HEK293 (cell line): Measurements from ENCODE around the gene CEPT1.

Experiments used
- CTCF ChIA-PET: fragments of 350-600 bp; formaldehyde crosslinking; extraction: SDS; loops from one replicate; lab custom pipeline; 2021; ENCODE audit warnings: antibody characterized with exemption; lab: Yijun Ruan, JAX
- POLR2A ChIA-PET: fragments of 300-600 bp; formaldehyde crosslinking; extraction: SDS; loops from one replicate; lab custom pipeline; 2020; ENCODE audit warnings: antibody characterized with exemption, inconsistent platforms; lab: Yijun Ruan, JAX
- H3K27ac ChIP-seq: fragments of 200-500 bp; sonication (Bioruptor generic); 2 replicates; pipeline ENCODE4 v1.5.1; 2014; ENCODE audit warnings: low read depth, low read length, control low read depth, inconsistent platforms; ENCODE audit errors: extremely low read depth
- H3K36me3 ChIP-seq, 2 experiments: fragments of 200-500 bp in 1 of 2; sonication (Bioruptor generic) in 1 of 2; 1 replicate in 1 of 2; 2 replicates in 1 of 2; pipeline ENCODE4 v1.5.1; 2014 to 2017; ENCODE audit warnings: inconsistent platforms in 2 of 2, low read length in 2 of 2; ENCODE audit not compliant: control insufficient read depth in 2 of 2, insufficient read depth in 1 of 2
- H3K4me1 ChIP-seq: fragments of 200-500 bp; sonication (Bioruptor generic); 2 replicates; pipeline ENCODE4 v1.5.1; 2014; ENCODE audit warnings: mild to moderate bottlenecking, low read length, inconsistent platforms; ENCODE audit not compliant: control insufficient read depth, insufficient read depth
- H3K4me3 ChIP-seq: 2 replicates; pipeline ENCODE4 v1.5.1; 2011; ENCODE audit warnings: low read depth, mild to moderate bottlenecking, control low read depth, low read length, moderate library complexity
- H3K9me3 ChIP-seq: fragments of 200-500 bp; sonication (Bioruptor generic); 2 replicates; pipeline ENCODE4 v1.5.1; 2014; ENCODE audit warnings: low read depth, low read length, inconsistent platforms; ENCODE audit not compliant: control insufficient read depth, insufficient read depth
- CTCF ChIP-seq: fragments of 450-650 bp; formaldehyde crosslinking; IDR thresholded peaks from 2 replicates; pipeline ENCODE4 v1.5.1; 2016; ENCODE audit warnings: missing biosample characterization, missing genetic modification characterization
- GLI2 ChIP-seq: fragments of 450-650 bp; formaldehyde crosslinking; IDR thresholded peaks from 2 replicates; pipeline ENCODE4; 2017; ENCODE audit warnings: missing biosample characterization, missing genetic modification characterization, low read depth, borderline replicate concordance
- INSM2 ChIP-seq: fragments of 450-650 bp; formaldehyde crosslinking; IDR thresholded peaks from 2 replicates; pipeline ENCODE4 v1.5.1; 2016; ENCODE audit warnings: missing biosample characterization, missing genetic modification characterization
- PRDM6 ChIP-seq: fragments of 450-650 bp; formaldehyde crosslinking; IDR thresholded peaks from 2 replicates; pipeline ENCODE4 v1.5.1; 2017; ENCODE audit warnings: missing biosample characterization, missing genetic modification characterization
- SP2 ChIP-seq: fragments of 450-650 bp; formaldehyde crosslinking; IDR thresholded peaks from 2 replicates; pipeline ENCODE4 v1.5.1; 2016; ENCODE audit warnings: missing biosample characterization, missing genetic modification characterization
- ZBTB44 ChIP-seq: fragments of 450-650 bp; IDR thresholded peaks from 2 replicates; pipeline ENCODE4 v1.5.1; 2018; ENCODE audit warnings: missing biosample characterization, mild to moderate bottlenecking, missing genetic modification characterization
- ZBTB7A ChIP-seq: fragments of 450-650 bp; formaldehyde crosslinking; IDR thresholded peaks from 2 replicates; pipeline ENCODE4 v1.5.1; 2016; ENCODE audit warnings: low read depth, missing biosample characterization, missing genetic modification characterization
- ZFHX2 ChIP-seq: fragments of 450-650 bp; formaldehyde crosslinking; conservative IDR thresholded peaks from 2 replicates; pipeline ENCODE4 v1.5.1; 2016; ENCODE audit warnings: missing biosample characterization, missing genetic modification characterization
- ZIC2 ChIP-seq: fragments of 450-650 bp; formaldehyde crosslinking; IDR thresholded peaks from 2 replicates; pipeline ENCODE4 v1.5.1; 2016; ENCODE audit warnings: missing biosample characterization, missing genetic modification characterization
- ZNF221 ChIP-seq: fragments of 450-650 bp; formaldehyde crosslinking; IDR thresholded peaks from 2 replicates; pipeline ENCODE4 v1.5.1; 2017; ENCODE audit warnings: missing biosample characterization, missing genetic modification characterization, borderline replicate concordance
- ZNF274 ChIP-seq, 2 experiments: fragments of 200-500 bp in 1 of 2; fragments of 450-650 bp in 1 of 2; sonication (Bioruptor generic) in 1 of 2; formaldehyde crosslinking in 1 of 2; IDR thresholded peaks; 2 replicates each; pipeline versions ENCODE4 v1.5.1 to v1.6.1; 2014 to 2016; ENCODE audit warnings: borderline replicate concordance in 1 of 2, inconsistent platforms in 1 of 2, low read length in 1 of 2, missing biosample characterization in 1 of 2, missing genetic modification characterization in 1 of 2
- ZNF324 ChIP-seq: fragments of 450-650 bp; formaldehyde crosslinking; IDR thresholded peaks from 2 replicates; pipeline ENCODE4 v1.5.1; 2016; ENCODE audit warnings: missing biosample characterization, missing genetic modification characterization
- ZNF354C ChIP-seq: fragments of 450-650 bp; formaldehyde crosslinking; IDR thresholded peaks from 2 replicates; pipeline ENCODE4 v1.5.1; 2016; ENCODE audit warnings: missing biosample characterization, missing genetic modification characterization, low read depth, borderline replicate concordance
- ZNF366 ChIP-seq: fragments of 450-650 bp; formaldehyde crosslinking; conservative IDR thresholded peaks from 2 replicates; pipeline ENCODE4 v1.5.1; 2016; ENCODE audit warnings: missing biosample characterization, missing genetic modification characterization
- ZNF560 ChIP-seq: fragments of 450-650 bp; formaldehyde crosslinking; IDR thresholded peaks from 2 replicates; pipeline ENCODE4 v1.5.1; 2017; ENCODE audit warnings: missing biosample characterization, missing genetic modification characterization, borderline replicate concordance
- ZNF626 ChIP-seq: fragments of 450-650 bp; sonication (Bioruptor Pico); formaldehyde crosslinking; IDR thresholded peaks from 2 replicates; pipeline ENCODE4 v1.5.1; 2018; ENCODE audit warnings: missing biosample characterization, missing genetic modification characterization, inconsistent platforms
- ZNF785 ChIP-seq: fragments of 450-650 bp; formaldehyde crosslinking; IDR thresholded peaks from 2 replicates; pipeline ENCODE4 v1.5.1; 2016; ENCODE audit warnings: missing biosample characterization, missing genetic modification characterization
- ZNF830 ChIP-seq: fragments of 450-650 bp; IDR thresholded peaks from 2 replicates; pipeline ENCODE4 v1.5.0; 2018; ENCODE audit warnings: missing biosample characterization, missing genetic modification characterization, low read depth, mild to moderate bottlenecking, moderate library complexity
- ZNF843 ChIP-seq: fragments of 450-650 bp; formaldehyde crosslinking; IDR thresholded peaks from 2 replicates; pipeline ENCODE4 v1.5.1; 2016; ENCODE audit warnings: missing biosample characterization, missing genetic modification characterization

Gene CEPT1

GRCh38 chr1:111183308-111184069 is 43.5 kb downstream of the CEPT1 start:
- Histone ChIP-seq H3K36me3 (peaks cover 0 to 76% of the 10 kb centered on the region in 2 experiments; a peak in 1 of 3 replicates), H3K4me3 (no peak overlapping the region)
- POLR2A ChIA-PET, result interaction anchor here (0.6 kb wide), 1 partner anchor 894 kb away, joined by 3 read pairs; no protein-coding TSS in a partner anchor
- TF ChIP-seq ZNF843 (tag by site-specific recombination) (no peak), ZIC2 (tag by site-specific recombination) (no peak), ZNF626 (tag by site-specific recombination) (no peak), ZBTB7A (tag by site-specific recombination) (no peak), ZNF274 (IDR thresholded peaks at IDR 0.05; ENCODE audit: low read length) (no peak), ZNF274 (tag by site-specific recombination; IDR thresholded peaks at IDR 0.05; ENCODE audit: borderline replicate concordance) (no peak), ZNF354C (tag by site-specific recombination) (no peak), ZNF785 (no peak), PRDM6 (tag by site-specific recombination) (no peak), INSM2 (tag by site-specific recombination) (no peak), ZNF324 (no peak), ZFHX2 (no peak), SP2 (tag by site-specific recombination) (no peak), GLI2 (tag by site-specific recombination) (no peak), ZBTB44 (tag by site-specific recombination) (no peak), ZNF560 (no peak), CTCF (no peak), ZNF830 (no peak), ZNF221 (tag by site-specific recombination) (no peak), ZNF366 (tag by site-specific recombination) (no peak)
- TF ChIP-seq, all 188 proteins: peak for 0
- CTCF ChIA-PET, result interaction anchor here (1.0 to 1.2 kb wide), 2 partner anchors 13 to 15 kb away, joined by 3 to 4 read pairs; no protein-coding TSS in a partner anchor
- no peaks in the 10 kb centered on the region for H3K4me1 ChIP-seq
- H3K27ac ChIP-seq, result no peak overlapping the region
- H3K9me3 ChIP-seq, result no peaks in the 10 kb centered on the region
